Measurements from ENCODE around the gene MRGPRF.
"Not testable (repeated sequence)": the region's sequence is repeated elsewhere in the genome, so short reads cannot be mapped to it uniquely, and the experiment has no call there.

MRGPRF gene

DNA sequence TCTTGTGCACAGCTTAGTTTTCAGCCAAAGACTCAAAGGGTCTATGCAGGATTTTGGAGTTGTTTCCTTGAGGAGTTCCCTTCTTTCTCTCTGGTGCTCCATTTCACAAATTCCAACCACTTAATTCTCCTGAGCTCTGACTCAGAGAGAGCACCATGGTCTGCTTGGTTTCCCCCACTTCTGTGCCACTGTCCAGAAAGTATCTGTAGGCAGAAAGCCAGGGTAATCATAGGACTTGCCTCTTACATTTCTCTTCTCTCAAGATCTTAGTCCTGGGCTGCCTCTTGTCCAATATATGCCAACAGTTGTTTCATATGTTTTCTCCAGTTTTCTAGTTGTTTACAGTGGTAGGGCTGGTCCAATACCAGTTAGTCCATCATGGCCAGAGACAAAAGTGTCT lies 25.8 kb downstream of the MRGPRF start:
- DNase-seq (ENCODE audit: low read depth): no peak

- no peak for DNase-seq (ENCODE audit: low read depth)
Measured at GRCh38 chr11:68983801-68984200, 29.2 kb downstream of the MRGPRF start.

DNA sequence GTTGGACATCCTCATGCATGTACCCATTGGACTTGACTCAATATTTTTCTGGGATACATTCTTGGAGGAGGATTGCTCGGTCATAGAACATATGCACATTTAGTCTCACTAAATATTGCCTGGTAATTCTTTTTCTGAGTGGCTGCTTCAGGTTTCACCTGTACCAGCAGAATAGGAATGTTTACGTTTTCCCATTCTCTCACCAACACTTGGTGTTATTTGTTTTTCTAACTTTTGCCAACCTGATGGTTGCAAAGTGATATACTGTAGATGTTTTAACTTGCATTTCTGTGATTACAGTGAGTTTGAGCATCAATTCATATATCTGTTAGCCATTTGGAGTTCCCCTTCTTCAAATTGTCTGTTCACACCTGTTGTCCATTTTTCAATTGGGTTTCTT lies 30.9 kb downstream of the MRGPRF start:
- DNase-seq (ENCODE audit: low read depth): no peak

DNA sequence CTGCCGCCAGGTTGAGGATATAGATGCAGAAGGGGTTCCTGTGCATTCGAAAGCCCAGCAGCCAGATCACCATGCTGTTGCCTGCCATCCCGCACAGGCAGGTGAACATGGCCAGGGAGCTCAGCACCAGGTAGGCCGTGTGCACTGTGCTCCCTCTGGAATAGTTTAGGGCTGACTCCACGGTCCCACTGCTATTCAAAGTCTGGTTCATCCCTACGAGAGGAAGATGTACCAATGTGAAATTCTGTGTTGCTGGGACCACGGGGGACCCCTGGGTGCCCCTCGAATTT lies 32.3 kb downstream of the MRGPRF start, which contains the start of gene MRGPRD:
MRGPRD (minus strand) TSS at position 211 of the 290 bp plus-strand sequence; CDS start at position 211, 0 bp downstream.
- DNase-seq (ENCODE audit: low read depth): no peak

DNA sequence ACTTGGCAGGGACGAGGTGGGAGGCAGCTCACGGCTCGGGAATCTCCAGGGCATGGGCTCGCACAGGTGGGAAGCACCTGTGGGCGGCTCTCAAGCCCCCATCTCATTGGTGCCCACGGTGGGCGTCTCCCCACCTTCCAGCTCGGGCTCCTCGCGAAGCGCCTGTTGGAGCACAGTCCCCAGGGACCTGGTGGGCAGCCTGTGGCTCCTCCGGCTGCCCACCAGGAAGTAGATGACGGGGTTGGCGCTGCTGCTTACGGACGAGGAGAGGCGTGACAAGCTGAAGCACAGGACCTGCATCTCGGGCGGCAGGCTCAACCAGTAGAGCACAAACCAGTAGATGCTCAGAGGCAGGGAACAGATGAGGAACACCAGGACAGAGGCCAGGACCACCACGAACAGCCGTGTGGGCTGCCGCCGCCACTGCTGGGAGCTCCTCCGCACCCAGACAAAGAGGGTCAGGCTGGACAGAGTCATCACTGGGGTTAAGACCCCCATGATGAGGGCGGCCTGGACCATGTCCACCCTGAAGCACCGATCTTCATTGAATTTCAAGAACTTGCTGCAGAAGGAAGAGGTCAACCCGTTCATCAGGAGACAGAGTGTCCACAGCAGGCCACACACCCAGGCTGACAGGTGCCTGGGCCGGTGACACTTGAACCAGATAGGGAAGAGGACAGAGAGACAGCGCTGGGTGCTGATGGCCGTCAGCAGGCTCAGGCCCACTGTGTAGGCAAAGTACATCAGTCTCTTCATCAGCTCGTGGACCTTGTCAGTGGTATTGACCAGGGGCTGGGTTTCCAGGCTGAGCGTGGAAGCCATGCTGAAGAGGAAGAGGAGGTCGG lies 32.9 kb downstream of the MRGPRF start:
- no peak for DNase-seq (ENCODE audit: low read depth)

DNA sequence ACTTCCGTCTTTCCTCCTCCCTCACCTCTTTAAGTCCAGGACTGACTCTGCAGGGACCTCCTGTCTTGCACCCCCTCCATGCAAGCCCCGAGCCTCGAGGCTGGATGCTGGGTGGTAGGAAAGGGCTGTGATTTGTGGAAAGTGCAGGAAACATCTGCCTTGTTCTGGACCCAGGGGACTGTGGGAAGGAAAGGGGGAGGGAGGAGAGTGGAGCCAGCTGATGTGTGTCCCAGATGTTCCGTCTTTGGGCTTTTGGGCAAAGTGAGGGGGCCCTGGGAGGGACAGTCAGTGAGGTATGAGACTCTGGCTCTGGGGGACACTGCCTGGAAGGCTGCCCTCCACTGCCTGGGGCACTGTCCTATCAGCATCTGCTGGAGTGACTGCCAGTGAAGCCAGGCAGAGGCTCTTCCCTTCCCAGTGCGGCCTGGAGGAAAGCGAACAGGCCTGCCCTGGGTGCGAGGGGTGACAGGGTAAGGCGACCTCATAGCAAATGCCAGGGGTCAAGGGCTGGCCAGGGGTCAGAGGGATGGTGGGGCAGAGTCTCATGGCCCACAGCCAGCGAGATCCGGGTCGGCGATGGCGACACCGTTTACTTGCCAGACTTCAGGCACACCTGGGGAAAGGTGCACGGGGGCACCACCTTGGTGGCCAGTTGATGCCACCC lies 34.0 kb downstream of the MRGPRF start:
- DNase-seq (ENCODE audit: low read depth): no peak

DNA sequence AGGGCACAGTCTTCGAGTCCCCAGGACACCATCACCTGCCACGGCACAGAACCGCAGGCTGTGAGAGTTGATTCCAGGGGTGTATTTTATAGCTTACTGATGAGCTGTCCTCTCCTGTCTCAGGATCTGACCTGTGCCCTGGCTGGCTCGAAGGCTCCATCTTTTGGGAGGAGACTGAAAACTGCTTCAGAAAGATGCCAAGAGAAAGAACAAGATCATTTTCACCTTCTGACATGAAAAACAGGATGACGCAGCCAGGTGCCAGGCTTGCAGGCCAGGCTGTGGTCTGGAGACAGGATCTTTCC lies 34.5 kb downstream of the MRGPRF start:
- no peak for DNase-seq (ENCODE audit: low read depth)

- no peak for DNase-seq (ENCODE audit: low read depth)
Measured at GRCh38 chr11:68977781-68978625, 35.0 kb downstream of the MRGPRF start.

GRCh38 chr11:68976563-68976962 lies 36.5 kb downstream of the MRGPRF start:
- DNase-seq (ENCODE audit: low read depth): no peak

DNA sequence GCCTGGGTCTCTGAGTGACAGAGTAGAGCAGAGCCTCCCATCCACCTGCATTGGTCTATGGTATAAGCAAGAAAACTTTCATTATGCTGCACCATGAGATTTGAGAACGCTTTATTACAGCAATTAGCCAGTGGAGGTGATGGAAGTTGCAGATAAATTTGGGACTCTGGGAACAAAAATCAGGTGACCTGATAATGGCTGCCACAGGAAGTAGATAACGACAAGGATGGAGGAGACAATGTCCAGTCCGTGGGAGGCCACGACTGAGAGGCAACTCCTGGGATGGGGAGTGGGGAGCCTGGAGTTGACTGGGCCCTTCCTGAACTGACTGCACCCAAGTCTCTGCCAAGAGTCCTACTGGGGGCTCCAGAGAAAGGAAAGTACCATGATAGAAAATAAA lies 37.0 kb downstream of the MRGPRF start:
- DNase-seq (ENCODE audit: low read depth): no peak

DNA sequence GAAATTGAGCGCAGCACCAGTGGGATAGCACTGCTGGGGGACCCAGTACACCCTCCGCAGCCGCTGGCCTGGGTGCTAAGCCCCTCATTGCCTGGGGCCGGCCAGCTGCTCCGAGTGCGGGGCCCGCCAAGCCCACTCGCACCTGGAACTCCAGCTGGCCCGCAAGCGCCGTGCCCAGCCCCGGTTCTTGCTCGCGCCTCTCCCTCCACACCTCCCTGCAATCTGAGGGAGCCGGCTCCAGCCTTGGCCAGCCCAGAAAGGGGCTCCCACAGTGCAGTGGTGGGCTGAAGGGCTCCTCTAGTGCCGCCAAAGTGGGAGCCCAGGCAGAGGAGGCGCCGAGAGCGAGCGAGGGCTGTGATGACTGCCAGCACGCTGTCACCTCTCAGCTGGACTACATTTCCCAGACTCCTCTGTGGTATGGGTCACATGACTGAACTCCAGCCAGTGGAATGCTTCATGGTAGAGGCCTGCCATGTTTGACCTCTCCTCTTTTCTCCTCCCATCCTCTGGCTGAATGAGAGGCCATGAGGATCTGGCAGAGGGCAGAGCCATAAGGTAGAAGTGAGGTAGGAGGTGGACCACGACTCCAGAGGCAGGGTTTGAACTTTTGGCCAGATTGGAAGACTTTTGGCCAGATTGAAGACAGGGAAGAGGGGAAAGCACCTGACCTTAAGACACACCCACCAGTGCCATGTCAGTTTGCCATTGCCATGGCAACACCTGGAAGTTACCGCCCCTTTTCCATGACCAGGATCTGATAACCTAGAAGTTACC lies 38.4 kb downstream of the MRGPRF start:
- DNase-seq (ENCODE audit: low read depth): peak; percentile 36

DNA sequence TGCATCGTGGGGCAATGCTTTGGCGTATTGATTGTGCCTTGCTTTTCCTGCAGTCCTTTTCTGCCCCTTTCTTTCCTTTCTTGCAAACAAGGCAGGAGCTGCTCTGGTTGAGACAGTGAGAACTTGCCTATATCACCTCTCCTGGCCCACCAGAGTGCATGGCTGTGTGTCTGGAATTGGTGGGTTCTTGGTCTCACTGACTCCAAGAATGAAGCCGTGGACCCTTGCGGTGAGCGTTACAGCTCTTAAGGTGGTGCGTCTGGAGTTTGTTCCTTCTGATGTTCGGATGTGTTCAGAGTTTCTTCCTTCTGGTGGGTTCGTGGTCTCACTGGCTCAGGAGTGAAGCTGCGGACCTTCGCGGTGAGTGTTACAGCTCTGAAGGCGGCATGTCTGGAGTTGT lies 39.3 kb downstream of the MRGPRF start:
- not testable (repeated sequence) for DNase-seq (ENCODE audit: low read depth)

DNA sequence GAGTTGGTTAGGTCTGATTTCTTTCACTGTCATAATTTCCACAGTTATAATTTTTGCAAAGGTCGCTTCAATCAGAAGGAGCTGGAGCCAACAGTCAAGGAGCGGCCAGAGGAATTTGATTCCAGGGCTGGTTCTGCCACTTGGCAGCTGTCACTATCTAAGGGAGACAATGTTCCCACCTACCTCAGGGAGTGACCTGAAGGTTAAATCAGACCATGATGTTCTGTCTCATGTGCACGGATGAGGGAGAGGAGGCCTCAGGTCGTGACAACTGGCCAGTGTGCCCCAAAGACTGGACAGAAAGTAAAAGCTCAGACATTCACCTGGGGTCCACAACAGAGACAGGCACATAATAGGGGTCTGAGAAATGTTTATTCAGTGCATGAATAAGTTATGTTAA lies 39.8 kb downstream of the MRGPRF start:
- no peak for DNase-seq (ENCODE audit: low read depth)

DNA sequence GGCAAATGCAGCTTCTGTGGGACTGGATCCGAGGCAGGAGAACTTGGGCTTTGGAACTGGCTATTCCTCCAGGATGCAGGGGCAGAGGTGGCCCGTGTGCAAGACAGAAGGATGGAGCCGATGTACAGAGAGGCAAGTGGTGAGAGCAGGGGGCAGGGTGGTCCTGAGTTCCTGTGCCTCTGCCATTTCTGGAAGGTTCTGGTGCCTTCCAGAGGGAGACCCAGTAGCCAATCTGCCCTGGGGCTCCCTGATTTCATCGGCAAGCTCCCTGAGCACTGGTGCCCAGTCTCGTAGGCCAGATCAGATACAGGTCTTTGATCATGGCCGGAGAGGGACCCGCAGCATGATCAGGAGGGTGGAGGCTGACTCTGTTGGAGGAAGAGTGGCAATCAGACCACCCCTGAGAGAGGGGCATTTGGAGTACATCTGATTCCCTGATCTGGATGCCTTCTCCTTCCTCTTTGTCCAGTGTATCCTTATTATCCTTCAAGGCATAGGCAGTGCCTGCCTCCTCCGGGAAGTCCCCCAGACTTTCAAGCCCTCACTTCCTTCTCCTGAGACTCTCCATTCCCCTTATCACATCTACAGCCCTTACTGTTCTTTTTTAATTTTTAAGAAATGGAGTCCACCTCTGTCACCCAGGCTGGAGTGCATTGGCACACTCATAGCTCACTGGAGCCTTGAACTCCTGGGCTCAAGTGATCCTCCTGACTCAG lies 42.0 kb downstream of the MRGPRF start:
- no peak for DNase-seq (ENCODE audit: low read depth)

DNA sequence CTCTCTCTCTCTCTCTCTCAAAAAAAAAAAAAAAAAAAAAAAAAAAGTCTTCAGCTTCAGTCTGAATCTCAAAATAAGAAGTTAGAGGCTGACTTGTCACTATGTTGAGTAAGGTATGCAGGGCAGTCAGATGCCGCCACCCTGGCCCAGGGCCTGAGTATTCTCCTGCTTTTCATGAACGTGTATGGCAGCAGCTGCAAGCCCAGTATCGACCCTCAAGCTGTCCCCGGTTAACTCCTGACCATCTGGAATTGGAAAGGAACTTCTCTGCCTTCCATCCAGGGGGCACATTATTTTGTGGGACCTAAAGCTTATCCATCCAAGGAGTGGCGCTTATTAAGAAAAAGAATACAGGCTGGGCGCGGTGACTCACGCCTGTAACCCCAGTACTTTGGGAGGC lies 43.7 kb downstream of the MRGPRF start:
- no peak for DNase-seq (ENCODE audit: low read depth)

DNA sequence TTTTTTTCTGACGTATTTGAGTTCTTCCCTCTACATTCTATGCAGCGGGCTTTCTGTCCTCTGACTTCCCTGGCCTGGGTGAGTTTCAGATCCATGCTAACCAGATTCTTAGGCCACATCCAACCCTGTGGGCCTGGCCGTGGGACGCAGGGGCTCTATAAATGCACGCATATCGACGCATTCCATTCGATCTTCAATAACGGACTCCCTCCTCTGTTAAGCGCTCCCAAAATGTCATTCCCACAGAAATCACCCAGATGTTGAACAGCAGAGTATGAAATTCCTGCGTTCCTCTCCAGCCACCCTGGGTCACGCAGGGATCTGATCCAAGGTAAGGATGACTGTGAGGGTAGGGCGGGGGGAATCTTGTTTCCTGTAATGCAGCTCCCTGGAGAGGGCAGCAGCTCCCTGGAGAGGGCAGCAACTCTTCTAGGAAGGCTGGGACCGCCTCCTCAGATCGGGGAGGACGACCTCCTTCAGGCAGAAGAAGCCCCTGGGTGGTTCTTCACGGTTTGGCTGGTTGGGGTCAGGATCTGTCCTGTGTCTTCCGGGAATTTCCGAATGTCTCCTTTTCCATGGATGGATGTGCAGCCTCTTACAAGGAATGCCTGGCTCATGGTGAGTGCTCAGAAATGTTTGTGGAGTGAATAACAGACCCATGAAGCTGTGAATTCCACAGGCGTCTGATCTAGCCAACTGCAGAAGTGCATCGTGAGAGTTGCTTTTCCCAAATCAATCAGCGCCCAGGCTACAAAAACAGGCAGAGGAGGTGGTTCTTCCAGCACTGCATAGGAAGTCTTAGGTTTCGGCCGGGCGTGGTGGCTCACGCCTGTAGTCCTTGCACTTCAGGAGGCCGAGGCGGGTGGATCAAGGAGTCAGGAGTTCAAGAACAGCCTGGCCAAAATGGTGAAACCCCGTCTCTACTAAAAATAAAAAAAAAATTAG lies 44.5 kb downstream of the MRGPRF start:
- no peak for DNase-seq (ENCODE audit: low read depth)

- no peak for DNase-seq (ENCODE audit: low read depth)
Measured at GRCh38 chr11:68966894-68967780, 45.9 kb downstream of the MRGPRF start.

DNA sequence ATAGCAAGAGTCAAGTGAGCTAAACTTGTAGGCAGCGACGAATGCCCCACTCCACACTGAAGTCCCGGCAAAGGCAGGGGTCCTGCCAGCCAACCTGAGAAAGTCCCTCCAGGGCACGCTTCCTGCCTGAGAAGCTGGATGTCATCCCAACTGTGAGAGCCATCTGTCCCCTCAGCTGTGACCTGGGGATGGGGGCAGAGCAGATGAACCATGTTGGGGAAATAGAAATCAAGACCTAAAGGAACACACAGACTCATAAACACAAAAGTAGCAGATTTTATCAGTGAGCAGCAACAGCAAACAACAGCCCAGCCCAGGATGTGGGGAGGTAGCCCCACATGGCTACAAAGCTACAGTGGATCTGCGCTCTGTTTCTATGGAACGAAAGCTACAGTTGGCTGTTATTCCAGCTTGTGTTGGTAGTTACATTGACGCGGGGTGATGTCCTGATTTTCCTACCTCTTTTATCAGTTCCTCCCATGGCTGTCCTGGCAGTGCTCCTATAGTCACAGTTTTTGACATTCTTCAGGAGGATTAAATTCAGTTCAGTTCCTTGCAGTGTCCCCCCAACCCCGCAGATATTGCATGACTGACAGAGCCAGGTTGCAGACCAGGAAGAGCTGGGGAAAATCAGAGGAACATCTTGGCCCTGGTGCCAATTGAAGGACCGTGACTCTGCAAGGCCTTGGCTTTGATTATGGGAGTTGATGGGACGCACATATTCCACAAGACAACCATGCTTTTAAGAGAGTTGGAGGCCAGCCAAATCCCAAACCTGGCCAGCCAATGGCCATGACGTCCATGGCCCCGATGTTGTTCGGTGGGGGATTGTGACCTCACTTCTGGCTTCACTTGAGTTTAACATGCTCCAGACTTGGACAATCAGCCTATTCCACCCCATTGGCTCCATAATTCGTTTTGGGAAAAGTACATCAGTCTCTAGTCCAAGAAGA lies 46.9 kb downstream of the MRGPRF start:
- no peak for DNase-seq (ENCODE audit: low read depth)

Measured in HS-27A (cell line).